Small intestine (tissue), 7 donors: ENCODE data around the gene MRPL55. TPM values are rescaled to one million over a fixed set of nuclear protein-coding genes. Genes with fewer than 3 reads are reported as not detected.
"Not testable (repeated sequence)": the region's sequence is repeated elsewhere in the genome, so short reads cannot be mapped to it uniquely, and the experiment has no call there.

Source experiments
- DNase-seq, 2 donors: peaks; one replicate each; pipeline versions ENCODE4 v3.0.0 to v3.0.0-alpha.2; 2013
- FAIRE-seq: peaks from 2 replicates; lab custom pipeline; 2012; peaks lifted over from hg19 to GRCh38; lab: Jason Lieb, UNC
- H3K27ac ChIP-seq, 3 donors: one replicate each; pipeline ENCODE4 v1.5.1; 2013; ENCODE audit warnings: low read length in 2 of 3, mild to moderate bottlenecking in 2 of 3, control low read depth in 1 of 3, inconsistent platforms in 1 of 3, low read depth in 1 of 3, moderate library complexity in 1 of 3
- H3K27me3 ChIP-seq, 3 donors: one replicate each; pipeline ENCODE4 v1.6.1; 2013; ENCODE audit warnings: low read length in 3 of 3, inconsistent platforms in 1 of 3; ENCODE audit not compliant: control insufficient read depth in 3 of 3, insufficient read depth in 3 of 3
- H3K36me3 ChIP-seq, 3 donors: one replicate each; pipeline ENCODE4 v1.6.1; 2013; ENCODE audit warnings: low read length in 3 of 3, inconsistent platforms in 1 of 3, low read depth in 1 of 3, mild to moderate bottlenecking in 1 of 3, moderate library complexity in 1 of 3; ENCODE audit not compliant: control insufficient read depth in 3 of 3, insufficient read depth in 2 of 3
- H3K4me1 ChIP-seq, 3 donors: one replicate each; pipeline ENCODE4 v1.6.1; 2013; ENCODE audit warnings: low read length in 2 of 3, inconsistent platforms in 1 of 3, low read depth in 1 of 3, mild to moderate bottlenecking in 1 of 3, moderate library complexity in 1 of 3; ENCODE audit not compliant: control insufficient read depth in 3 of 3, insufficient read depth in 2 of 3
- H3K4me3 ChIP-seq, 3 donors: one replicate each; pipeline ENCODE4 v1.5.1; 2013; ENCODE audit warnings: low read length in 3 of 3, control low read depth in 1 of 3, inconsistent platforms in 1 of 3, low read depth in 1 of 3, mild to moderate bottlenecking in 1 of 3, moderate library complexity in 1 of 3
- H3K9me3 ChIP-seq, 2 donors: one replicate each; pipeline ENCODE4 v1.6.1; 2013; ENCODE audit warnings: low read depth in 1 of 2, low read length in 1 of 2; ENCODE audit not compliant: control insufficient read depth in 2 of 2, insufficient read depth in 1 of 2
- WGBS, 3 donors: extraction: QIAGEN DNeasy Blood & Tissue Kit; methylation state at CpG; one replicate each; pipeline ENCODE4 v1.1.7; 2013; 5-methylcytosine and 5-hydroxymethylcytosine counted together
- polyA plus RNA-seq, 4 donors: library from polyadenylated mRNA; stranded (reverse) in 3 of 4; unstranded in 1 of 4; fragments of 200-250 nt in 3 of 4; fragments of 120-200 nt in 1 of 4; gene quantifications; one replicate each; pipeline versions ENCODE4 v1.2.1 to v1.2.3, GENCODE V29; 2013
- donor health status: healthy with polysubstance abuse.
- donor health status: control.
- donor health status: control.
- donor health status: Bipolar disorder and iron deficiency.
- donor health status: healthy.

Gene MRPL55
- polyA plus RNA-seq, 4 donors, result 56.8 to 148 (median 96.5) TPM

- Histone ChIP-seq H3K4me3 (no peak overlapping the region), H3K27ac (no peak overlapping the region), H3K36me3 (no peaks in the 10 kb centered on the region), H3K27me3 (no peaks in the 10 kb centered on the region), H3K9me3 (peaks cover 0 to 7% of the 10 kb centered on the region in 2 donors), H3K4me1 (peaks cover 0 to 21% (median 0%) of the 10 kb centered on the region in 3 donors)
- FAIRE-seq (no peak), DNase-seq (no peak)
- 67 to 76% (median 71%) methylated on average over 5 of the region's 5 CpGs for WGBS, 3 donors
These were observed 11.9 kb upstream of the MRPL55 start for GRCh38 chr1:228120857-228121489.

- H3K27ac ChIP-seq, result no peak overlapping the region
- no peaks in the 10 kb centered on the region for H3K36me3 ChIP-seq
- H3K4me3 ChIP-seq, result no peak overlapping the region
- FAIRE-seq (no peak), DNase-seq (no peak)
- peaks cover 0 to 7% of the 10 kb centered on the region in 2 donors for H3K9me3 ChIP-seq
- H3K4me1 ChIP-seq, result peaks cover 0 to 21% (median 0%) of the 10 kb centered on the region in 3 donors
- 74 to 86% (median 83%) methylated on average over 1 of the region's 1 CpG for WGBS, 3 donors
- no peaks in the 10 kb centered on the region for H3K27me3 ChIP-seq
These were observed 11.3 kb upstream of the MRPL55 start for GRCh38 chr1:228120351-228120750.

GRCh38 chr1:228118040-228118439, 8.9 kb upstream of the MRPL55 start:
- FAIRE-seq (no peak), DNase-seq (no peak)
- peaks cover 0 to 7% of the 10 kb centered on the region in 2 donors for H3K9me3 ChIP-seq
- H3K36me3 ChIP-seq, result no peaks in the 10 kb centered on the region
- H3K4me1 ChIP-seq, result peaks cover 0 to 6% (median 0%) of the 10 kb centered on the region in 3 donors
- H3K27ac ChIP-seq, result no peak overlapping the region
- no peak overlapping the region for H3K4me3 ChIP-seq
- WGBS, 3 donors, result 77 to 84% (median 81%) methylated on average over 2 of the region's 2 CpGs
- H3K27me3 ChIP-seq, result no peaks in the 10 kb centered on the region

- Histone ChIP-seq H3K27me3 (no peaks in the 10 kb centered on the region), H3K27ac (no peak overlapping the region), H3K9me3 (peaks cover 0 to 7% of the 10 kb centered on the region in 2 donors), H3K36me3 (no peaks in the 10 kb centered on the region), H3K4me3 (no peak overlapping the region), H3K4me1 (no peaks in the 10 kb centered on the region)
- no peak for DNase-seq
- 96 to 97% (median 97%) methylated on average over 4 of the region's 4 CpGs for WGBS, 3 donors
- no peak for FAIRE-seq
These were observed 8.2 kb upstream of the MRPL55 start for GRCh38 chr1:228117335-228117734.

GRCh38 chr1:228114827-228115226, 5.7 kb upstream of the MRPL55 start:
- Histone ChIP-seq H3K4me3 (no peak overlapping the region), H3K4me1 (peaks cover 0 to 20% (median 4%) of the 10 kb centered on the region in 3 donors), H3K27ac (no peak overlapping the region), H3K27me3 (no peaks in the 10 kb centered on the region), H3K9me3 (peaks cover 0 to 7% of the 10 kb centered on the region in 2 donors), H3K36me3 (no peaks in the 10 kb centered on the region)
- WGBS, 3 donors, result 71 to 79% (median 77%) methylated on average over 3 of the region's 3 CpGs
- FAIRE-seq (no peak), DNase-seq (no peak)

- Histone ChIP-seq H3K4me1 (peaks cover 5 to 30% (median 8%) of the 10 kb centered on the region in 3 donors), H3K4me3 (no peak overlapping the region), H3K27me3 (no peaks in the 10 kb centered on the region), H3K27ac (no peak overlapping the region), H3K9me3 (no peaks in the 10 kb centered on the region), H3K36me3 (peaks cover 0 to 5% (median 0%) of the 10 kb centered on the region in 3 donors)
- FAIRE-seq (no peak), DNase-seq (no peak)
- 81 to 97% (median 86%) methylated on average over 1 of the region's 1 CpG for WGBS, 3 donors
These were observed 3.5 kb upstream of the MRPL55 start for GRCh38 chr1:228112617-228113016.

GRCh38 chr1:228112167-228112566, 3.1 kb upstream of the MRPL55 start:
- DNase-seq (no peak), FAIRE-seq (no peak)
- Histone ChIP-seq H3K36me3 (peaks cover 0 to 10% (median 0%) of the 10 kb centered on the region in 3 donors), H3K27me3 (no peaks in the 10 kb centered on the region), H3K4me3 (no peak overlapping the region), H3K4me1 (peaks cover 5 to 30% (median 8%) of the 10 kb centered on the region in 3 donors), H3K9me3 (no peaks in the 10 kb centered on the region), H3K27ac (no peak overlapping the region)
- 70 to 74% (median 71%) methylated on average over 7 of the region's 7 CpGs for WGBS, 3 donors

- FAIRE-seq, H3K4me3 ChIP-seq, H3K27me3 ChIP-seq, H3K9me3 ChIP-seq: not testable (repeated sequence)
- peaks cover 5 to 30% (median 8%) of the 10 kb centered on the region in 3 donors for H3K4me1 ChIP-seq
- 57 to 72% (median 58%) methylated on average over 6 of the region's 6 CpGs for WGBS, 3 donors
- peak overlapping the region in 1 of 3 donors; percentile 99 for H3K27ac ChIP-seq
- peaks cover 0 to 18% (median 0%) of the 10 kb centered on the region in 3 donors for H3K36me3 ChIP-seq
- peak in 1 of 2 donors; percentile 67 for DNase-seq
These were observed 2.2 kb upstream of the MRPL55 start for GRCh38 chr1:228111315-228111714.
